Measurements from ENCODE around the gene TAF13.

- TF ChIP-seq TAF1 (IDR thresholded peaks at IDR 0.05; ENCODE audit: borderline replicate concordance, insufficient read depth, low read length): no peak
- TF ChIP-seq POLR2AphosphoS5 (IDR thresholded peaks at IDR 0.05; ENCODE audit: low read depth, low read length): no peak
- no peak for TF ChIP-seq SIN3A (IDR thresholded peaks at IDR 0.05; ENCODE audit: borderline replicate concordance, insufficient read depth, low read length)
- TF ChIP-seq REST (IDR thresholded peaks at IDR 0.05; ENCODE audit: insufficient read depth in 1 of 2, low read depth in 2 of 2, low read length in 2 of 2): no peak
- no peak for TF ChIP-seq FOXP2 (optimal IDR thresholded peaks at IDR 0.05; ENCODE audit: borderline replicate concordance, extremely low read depth, extremely low read length, insufficient read depth)
These were observed 30.1 kb upstream of the TAF13 start for GRCh38 chr1:109105881-109106280.
